GM10248 (cell line): ENCODE measurements around the gene EBPL.
"Not testable (repeated sequence)": the region's sequence is repeated elsewhere in the genome, so short reads cannot be mapped to it uniquely, and the experiment has no call there.

ENCODE experiments used
- CTCF ChIA-PET: fragments of 300-600 bp; sonication (Branson Sonifier 250); formaldehyde crosslinking; extraction: SDS; loops from one replicate; lab custom pipeline; 2021; ENCODE audit warnings: antibody characterized with exemption; lab: Yijun Ruan, JAX
- POLR2A ChIA-PET: fragments of 350-650 bp; sonication (Branson Sonifier 250); formaldehyde crosslinking; extraction: SDS; loops from one replicate; lab custom pipeline; 2020; ENCODE audit warnings: antibody characterized with exemption; lab: Yijun Ruan, JAX
- DNase-seq: peaks from one replicate; pipeline ENCODE4 v3.0.0; 2012; ENCODE audit errors: extremely low spot score
- TF ChIP-seq, protein P1 (sequence below): IDR thresholded peaks from 2 replicates; pipeline ENCODE4 v1.5.1; 2012; ENCODE audit warnings: mild to moderate bottlenecking, low read depth; ENCODE audit errors: extremely low read depth, missing control alignments, control extremely low read depth

The EBPL gene

DNA sequence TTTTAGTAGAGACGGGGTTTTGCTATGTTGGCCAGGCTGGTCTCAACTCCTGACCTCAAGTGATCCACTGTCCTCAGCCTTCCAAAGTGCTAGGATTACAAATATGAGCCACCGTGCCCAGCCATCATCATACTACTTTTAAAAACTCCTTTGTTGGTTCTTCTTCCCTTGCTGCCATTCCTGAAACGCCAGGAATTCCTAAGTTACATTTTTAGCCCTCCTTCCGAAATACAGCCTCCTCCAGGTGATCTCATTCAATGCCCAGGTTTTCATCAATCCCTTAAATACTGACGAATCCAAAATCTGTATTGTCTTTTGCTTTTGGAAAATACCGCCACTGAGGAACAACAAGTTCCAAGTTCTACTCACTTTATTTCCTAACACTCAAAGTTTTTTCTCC lies 25.3 kb upstream of the EBPL start:
- TF ChIP-seq, protein P1, sequence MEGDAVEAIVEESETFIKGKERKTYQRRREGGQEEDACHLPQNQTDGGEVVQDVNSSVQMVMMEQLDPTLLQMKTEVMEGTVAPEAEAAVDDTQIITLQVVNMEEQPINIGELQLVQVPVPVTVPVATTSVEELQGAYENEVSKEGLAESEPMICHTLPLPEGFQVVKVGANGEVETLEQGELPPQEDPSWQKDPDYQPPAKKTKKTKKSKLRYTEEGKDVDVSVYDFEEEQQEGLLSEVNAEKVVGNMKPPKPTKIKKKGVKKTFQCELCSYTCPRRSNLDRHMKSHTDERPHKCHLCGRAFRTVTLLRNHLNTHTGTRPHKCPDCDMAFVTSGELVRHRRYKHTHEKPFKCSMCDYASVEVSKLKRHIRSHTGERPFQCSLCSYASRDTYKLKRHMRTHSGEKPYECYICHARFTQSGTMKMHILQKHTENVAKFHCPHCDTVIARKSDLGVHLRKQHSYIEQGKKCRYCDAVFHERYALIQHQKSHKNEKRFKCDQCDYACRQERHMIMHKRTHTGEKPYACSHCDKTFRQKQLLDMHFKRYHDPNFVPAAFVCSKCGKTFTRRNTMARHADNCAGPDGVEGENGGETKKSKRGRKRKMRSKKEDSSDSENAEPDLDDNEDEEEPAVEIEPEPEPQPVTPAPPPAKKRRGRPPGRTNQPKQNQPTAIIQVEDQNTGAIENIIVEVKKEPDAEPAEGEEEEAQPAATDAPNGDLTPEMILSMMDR = no peak
- POLR2A ChIA-PET = no interaction called here
- CTCF ChIA-PET = no interaction called here
- DNase-seq = no peak

DNA sequence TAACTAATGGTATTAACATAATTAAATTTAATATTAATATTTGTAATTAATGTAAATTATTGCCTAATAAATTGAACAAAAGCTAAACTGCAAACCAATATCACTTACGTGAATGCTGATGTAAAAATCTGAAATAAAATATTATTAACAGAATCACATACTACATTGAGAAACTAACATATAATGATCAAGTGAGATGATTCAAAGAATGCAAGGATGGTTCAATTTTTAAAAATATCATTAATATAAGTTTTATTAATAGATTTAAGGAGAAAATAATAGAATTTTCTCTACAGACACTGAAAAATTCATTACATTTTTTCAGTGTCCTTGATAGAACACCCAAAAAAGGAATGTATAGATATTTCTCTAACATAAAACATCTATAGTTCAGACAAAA lies 23.5 kb upstream of the EBPL start:
- no peak for DNase-seq
- CTCF ChIA-PET = no interaction called here
- POLR2A ChIA-PET = no interaction called here
- TF ChIP-seq, protein P1 = no peak

DNA sequence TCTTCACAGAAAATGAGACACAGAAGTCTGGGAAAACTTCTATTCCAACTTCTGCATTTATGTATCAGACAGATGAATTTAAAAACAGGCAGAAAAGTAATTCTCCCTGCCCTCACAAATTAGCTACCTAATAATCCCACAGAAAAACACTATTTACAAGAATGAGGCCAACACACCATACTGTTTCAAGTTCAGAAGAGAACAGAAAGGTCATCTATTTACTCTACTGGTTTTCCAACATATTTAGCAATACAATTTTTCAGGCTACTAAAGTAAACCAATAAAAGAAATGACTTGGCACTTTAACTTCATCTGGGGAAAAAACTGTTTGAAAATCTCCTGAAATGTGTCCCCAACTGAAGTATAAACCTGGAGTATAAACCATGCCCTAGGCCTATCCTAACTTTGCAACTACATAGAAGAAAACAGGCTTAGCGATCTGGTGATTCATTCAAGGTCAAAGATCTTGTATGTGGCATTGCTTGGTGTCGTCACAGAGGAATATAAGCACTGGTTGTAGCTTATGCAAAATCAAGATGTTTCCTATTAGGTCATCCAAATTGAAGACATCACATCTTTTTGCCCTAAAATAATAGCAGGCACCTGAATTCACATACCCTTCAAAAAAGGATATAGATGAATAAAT lies 20.1 kb upstream of the EBPL start:
- no peak for DNase-seq
- ChIA-PET POLR2A (no interaction called here), CTCF (interaction anchor here (1.4 kb wide), 3 partner anchors 32 to 225 kb away, joined by 3 to 4 read pairs (median 3); partner anchors contain the start of gene SPRYD7)
- TF ChIP-seq, protein P1 = no peak

DNA sequence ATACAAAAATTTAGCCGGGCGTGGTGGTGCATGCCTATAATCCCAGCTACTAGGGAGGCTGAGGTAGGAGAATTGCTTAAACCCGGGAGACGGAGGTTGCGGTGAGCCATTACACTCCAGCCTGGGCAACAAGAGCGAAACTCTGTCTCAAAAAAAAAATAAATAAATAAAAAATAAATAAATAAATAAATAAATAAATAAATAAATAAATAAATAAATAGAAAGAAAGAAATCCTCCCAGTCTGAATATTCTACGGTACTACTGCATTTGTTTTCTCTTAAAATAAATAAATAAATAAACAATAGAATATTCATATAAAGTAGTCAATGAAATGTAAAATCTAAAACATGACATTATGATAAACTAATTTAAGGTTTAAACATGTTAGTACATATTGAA lies 13.0 kb upstream of the EBPL start:
- DNase-seq, CTCF ChIA-PET, POLR2A ChIA-PET: not testable (repeated sequence)

DNA sequence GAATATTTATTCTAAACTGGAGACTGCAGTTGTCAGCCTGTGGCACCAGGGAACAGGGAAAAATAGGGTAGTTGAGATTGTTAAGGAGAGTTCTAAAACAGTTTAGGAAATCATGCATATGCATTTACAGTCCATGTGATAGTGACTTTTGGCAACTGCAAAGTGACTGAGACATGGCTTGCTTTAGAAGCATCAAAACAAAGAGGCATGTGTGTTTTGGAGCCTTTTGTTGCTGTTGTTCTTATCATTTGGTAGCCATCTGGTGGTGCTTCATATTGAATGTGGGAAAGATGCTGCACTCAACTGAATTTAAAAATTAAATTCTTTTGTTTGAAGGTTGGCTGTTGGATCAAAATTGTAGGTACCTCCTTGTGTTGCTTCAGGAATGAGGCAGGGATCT lies 10.2 kb upstream of the EBPL start:
- DNase-seq = no peak
- TF ChIP-seq, protein P1 = no peak
- POLR2A ChIA-PET = no interaction called here
- CTCF ChIA-PET = no interaction called here

DNA sequence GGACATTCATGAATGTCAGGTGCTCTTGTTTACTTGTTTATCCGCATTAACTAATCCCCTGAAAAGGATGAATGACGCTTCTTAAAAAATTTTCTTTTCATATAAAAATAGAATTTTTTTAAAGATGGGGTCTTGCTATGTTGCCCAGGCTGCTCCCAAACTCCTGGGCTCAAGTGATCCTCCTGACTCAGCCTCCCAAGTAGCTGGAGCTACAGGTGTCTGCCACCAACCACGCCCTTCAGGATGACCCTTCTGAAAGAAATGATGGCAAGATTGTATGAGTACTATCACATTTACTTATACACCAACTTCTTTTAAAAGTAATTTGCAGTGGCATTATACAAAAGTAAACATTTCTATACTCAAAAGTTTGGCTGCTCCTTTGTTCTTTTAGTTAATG lies 6.2 kb upstream of the EBPL start:
- ChIA-PET CTCF (interaction anchor here (1.0 kb wide), 1 partner anchor 9 kb away, joined by 4 read pairs; no protein-coding TSS in a partner anchor), POLR2A (no interaction called here)
- TF ChIP-seq, protein P1 = no peak
- DNase-seq = no peak

DNA sequence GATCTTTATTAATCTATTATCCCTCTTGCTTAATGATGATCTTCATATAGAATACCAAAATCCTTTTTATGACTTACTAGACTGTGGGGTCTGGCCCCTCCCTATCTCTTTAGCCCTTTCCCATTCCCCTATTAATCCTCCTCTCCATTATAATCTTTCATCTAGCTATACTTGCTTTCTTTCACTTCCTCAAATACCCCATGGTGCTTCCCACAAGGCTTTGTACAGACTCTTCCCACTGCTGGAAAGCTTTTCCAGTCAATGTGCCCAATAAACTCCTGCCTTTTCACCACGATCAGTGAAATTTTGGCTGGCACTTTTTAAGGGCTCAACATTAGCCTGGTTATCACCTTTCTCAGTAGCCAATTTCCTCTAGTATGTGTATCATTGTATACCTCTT lies 3.2 kb upstream of the EBPL start:
- TF ChIP-seq, protein P1 = no peak
- ChIA-PET POLR2A (no interaction called here), CTCF (interaction anchor here (1.1 to 1.5 kb wide), 2 partner anchors 12 to 25 kb away, joined by 3 to 4 read pairs; no protein-coding TSS in a partner anchor)
- DNase-seq = no peak
